ENCODE measurements around the gene DARS1.
A peak's percentile ranks its signal among the peaks of the same experiment; 100 is the strongest.

The DARS1 gene

DNA sequence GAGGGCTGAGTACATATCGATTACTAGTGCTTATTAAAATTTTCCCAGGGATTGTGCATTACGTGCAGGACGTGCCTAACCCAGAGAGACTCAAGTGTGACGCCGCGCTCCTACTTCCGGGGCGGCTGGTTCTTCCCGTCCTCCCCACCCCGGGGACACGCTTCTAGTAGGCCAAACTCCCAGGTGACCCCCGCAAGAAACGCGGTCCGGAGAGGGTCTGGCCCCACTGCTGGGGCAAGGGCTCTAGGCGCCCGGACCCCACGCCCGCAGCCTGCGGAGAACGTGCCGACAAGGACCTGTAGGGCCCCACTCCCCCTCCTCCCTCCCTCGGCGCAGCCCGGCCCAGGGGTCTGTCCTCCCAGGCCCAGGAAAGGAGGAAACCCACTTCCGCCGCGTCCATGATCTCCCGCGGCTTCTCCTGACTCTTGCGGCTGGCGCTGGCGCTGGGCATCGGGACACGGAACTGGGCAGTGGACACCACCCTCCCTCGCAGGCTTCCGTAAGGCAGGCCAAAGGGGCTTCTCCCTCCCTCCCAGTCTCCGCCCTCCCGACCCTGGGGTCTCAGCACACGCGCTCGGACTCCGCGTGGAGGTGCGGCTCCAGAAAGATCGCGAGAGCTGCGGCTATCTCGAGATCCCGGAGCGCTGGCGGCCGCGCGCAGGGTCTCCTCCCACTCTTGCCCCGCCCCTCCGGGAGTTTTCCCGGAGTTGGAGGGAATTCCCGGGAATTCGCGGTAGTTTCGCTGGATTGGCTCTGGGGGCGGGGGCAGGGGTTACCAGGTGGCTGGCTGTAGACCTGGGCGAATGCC is at the start of gene DARS1:
Gene DARS1 (minus strand): TSS at position 609 of the 808 bp plus-strand sequence. CDS start 158 bp downstream, at position 451.
- DNase-seq (ENCODE audit: low read depth in 1 of 2, low spot score in 1 of 2): peak; percentile 43 to 63

DNA sequence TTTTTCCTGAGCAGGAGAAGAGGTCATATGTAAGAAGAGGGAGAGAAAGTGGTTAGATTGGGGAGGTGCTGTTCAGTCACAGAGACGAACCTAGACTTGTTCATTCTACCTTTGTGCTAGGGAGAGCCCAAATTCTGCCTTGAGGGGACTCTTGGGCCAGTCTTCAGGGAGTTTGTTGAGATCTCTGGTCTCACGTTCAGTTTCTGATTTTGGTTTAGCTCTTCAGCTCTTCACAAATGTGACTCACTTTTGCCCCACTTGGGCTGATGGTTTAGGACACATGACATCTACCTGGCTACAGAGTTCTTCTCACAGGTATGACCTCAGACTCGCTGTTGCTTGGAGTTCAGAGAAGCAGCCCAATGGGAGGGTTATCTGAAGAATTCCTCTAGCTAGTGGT is 49.2 kb upstream of the DARS1 start:
- no peak for DNase-seq (ENCODE audit: low read depth in 1 of 2, low spot score in 1 of 2)

DNA sequence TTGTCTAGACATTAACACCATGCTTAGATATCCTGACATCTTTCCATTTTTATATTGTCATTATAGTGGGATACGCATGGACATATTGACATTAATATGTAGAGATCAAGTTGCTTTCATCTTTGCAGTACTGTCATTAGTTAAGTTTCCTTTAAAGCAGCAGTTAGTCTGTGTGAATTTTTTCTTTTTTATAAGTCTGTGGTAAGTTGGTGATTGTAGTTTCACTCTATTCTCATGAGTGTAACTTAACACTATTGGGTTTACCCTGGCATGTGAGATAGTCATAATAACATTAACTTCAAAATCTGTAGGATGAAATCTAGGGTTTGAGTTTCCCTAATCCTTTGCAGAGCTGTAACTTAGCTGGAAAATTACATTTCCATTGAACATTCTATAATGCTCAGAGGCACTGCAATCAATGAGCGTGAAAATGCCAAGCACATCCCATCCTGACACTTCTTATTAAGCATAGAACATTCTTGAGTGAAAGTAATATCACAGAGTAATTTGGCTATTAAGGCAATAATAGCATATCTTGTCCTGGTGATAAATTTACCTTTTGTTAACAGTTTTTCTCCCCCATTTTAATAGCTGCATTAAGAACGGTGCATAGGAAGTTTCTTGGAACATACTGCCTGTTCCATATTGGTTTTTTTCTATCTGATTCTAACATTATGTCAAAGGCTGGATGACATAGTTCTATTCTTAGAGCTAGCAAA is 47.5 kb upstream of the DARS1 start:
- DNase-seq (ENCODE audit: low read depth in 1 of 2, low spot score in 1 of 2): no peak

DNA sequence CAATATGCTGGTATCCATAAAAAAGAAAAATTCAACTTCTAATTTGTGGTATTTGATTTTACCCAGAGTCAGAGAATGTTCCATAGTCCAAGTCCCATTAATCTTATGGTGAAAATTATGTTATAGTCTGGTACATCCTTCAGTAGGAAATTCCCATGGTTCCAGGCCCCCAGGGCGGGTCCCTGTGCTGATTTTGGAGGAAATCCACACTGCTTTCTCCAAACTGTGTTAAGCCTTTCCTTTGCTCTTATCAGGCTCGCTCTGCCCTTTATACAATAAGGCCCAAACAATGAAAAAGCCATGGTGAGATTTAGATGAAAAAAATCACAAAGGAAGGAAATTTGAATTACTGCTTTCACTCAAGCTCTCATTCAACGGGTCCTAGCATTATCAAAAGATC is 46.8 kb upstream of the DARS1 start:
- no peak for DNase-seq (ENCODE audit: low read depth in 1 of 2, low spot score in 1 of 2)

DNA sequence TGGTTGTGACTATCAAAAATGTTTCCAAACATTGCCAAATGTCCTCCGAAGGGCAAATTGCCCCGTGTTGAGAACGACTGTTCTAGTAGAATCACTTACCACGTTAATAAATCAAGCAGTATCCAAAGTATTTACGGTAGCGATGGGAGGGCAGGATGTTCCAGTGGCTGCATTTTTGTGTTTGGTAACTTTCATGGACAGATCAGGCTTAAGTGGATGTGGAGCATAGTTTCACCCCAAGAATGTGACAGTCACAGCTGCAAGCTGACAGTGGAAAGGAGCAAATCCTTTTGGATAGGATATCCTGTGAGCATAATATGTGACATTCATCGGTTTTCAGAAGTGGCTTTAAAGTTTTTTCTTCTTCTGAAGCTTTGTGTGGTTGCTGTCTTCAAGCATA is 46.3 kb upstream of the DARS1 start:
- no peak for DNase-seq (ENCODE audit: low read depth in 1 of 2, low spot score in 1 of 2)

DNA sequence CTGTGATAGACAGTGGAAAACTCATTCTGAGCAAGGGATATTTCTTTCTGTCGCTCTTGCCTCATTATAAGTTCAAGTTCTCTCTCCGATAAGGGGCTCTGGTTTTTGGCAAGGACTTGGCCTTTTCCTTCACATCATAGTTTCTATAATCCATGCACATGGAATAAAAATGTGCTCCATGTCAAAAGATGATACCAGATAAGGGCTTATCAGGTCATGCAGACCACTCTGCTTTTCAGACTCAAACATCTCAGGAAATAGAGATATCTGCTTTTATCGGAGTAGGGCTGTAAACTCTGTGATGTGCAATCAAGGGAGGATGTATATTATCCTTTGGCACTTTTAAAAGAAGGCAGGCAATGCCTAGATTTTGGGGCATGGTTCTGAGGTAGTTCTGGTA is 45.0 kb upstream of the DARS1 start:
- DNase-seq (ENCODE audit: low read depth in 1 of 2, low spot score in 1 of 2): no peak

DNA sequence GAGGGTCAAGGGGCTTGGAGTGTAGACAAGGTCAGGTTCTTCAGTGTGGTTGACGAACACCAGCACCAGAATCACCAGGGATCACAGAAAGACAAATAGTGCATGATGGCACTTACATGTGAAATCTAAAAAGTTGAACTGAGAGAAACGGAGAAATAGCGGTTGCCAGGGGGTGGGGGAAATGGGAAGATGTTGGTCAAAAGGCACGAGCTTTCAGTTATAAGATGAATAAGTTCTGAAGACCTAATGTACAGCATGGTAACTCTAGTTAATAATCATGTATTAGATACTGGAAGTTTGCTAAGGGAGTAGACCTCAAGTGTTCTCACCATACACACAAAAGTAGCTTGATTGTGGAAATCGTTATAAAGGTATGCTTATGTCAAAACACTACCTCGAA is 43.7 kb upstream of the DARS1 start:
- DNase-seq (ENCODE audit: low read depth in 1 of 2, low spot score in 1 of 2): no peak

DNA sequence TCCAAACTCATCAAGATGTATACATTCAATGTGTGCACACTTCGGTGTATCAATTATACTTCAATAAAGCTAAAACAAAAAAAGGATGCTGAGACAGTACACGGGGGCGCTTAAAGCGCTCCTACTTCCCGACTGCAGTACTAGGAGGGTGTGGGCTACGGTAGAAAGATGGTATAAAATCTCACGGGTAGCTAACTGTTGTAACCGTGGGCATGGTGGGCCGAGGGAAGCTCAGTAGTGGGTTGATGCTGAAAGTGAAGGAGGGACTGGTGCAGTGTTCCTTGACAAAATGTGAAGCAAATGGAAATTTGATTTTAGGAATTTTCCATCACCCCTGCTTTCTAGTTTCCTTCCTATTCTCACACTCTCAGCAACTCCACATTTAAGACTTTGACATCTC is 42.6 kb upstream of the DARS1 start:
- DNase-seq (ENCODE audit: low read depth in 1 of 2, low spot score in 1 of 2): no peak

DNA sequence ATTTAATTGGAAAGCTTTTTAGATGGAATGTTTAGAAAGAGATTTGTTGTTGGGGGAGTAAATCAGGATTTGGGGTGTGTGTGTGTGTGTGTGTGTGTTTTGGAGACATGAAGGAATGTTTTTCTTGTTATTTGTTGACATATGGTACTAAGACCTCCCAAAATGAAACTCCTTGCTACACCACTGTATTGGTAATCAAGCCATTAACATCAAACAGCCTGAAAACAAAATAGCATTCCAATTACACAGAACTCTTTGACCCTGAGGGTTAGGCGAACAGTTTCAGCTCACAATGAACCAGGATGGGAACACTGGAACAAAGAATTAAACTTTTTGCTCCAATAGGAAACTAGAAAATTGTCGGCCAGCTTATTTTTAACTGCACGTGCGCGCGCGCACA is 41.7 kb upstream of the DARS1 start:
- DNase-seq (ENCODE audit: low read depth in 1 of 2, low spot score in 1 of 2): no peak

DNA sequence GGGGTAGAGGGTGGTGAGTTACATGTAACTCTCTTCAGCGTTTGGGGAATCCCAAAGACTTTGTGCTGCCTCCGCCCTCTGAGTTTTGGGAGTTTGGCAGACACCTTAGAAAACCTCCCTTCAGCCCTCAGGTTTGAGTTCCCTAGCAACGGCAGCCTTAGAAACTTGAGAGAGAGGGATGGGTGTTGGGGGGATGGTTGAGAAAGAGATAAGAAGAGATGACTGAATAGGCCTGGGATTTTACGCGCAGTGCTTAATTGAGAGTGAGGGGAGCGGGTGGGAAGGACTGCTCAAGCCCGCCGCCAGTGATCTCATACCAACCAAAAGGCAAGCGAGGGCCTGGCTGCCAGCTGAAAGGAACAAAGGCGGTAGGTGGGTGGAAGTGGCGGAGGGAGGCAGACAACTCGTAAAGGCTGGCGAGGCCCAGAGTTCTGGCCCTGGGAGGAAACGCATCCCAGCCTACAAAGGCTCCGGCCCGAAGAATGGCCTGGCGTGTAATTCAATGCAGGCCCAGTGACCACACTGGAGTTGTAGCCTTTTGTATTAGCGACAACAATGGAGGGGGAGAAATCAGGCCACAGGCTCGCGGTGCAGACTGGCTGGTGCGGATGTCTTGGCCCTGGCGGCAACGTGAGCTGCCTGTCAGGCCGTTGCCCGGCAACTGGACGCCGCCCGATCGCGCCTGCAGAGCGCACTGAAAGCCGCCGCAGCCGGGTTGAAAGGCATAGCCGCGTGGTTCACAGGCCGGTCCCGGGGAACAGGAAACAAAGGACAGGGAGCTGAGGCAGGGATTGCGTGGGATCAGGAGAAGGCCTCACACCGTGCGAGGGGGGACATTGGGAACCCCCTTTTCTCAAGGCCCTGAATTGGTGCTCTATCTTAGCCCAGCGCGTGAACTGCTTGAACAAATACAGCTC is 39.9 kb upstream of the DARS1 start:
- no peak for DNase-seq (ENCODE audit: low read depth in 1 of 2, low spot score in 1 of 2)

DNA sequence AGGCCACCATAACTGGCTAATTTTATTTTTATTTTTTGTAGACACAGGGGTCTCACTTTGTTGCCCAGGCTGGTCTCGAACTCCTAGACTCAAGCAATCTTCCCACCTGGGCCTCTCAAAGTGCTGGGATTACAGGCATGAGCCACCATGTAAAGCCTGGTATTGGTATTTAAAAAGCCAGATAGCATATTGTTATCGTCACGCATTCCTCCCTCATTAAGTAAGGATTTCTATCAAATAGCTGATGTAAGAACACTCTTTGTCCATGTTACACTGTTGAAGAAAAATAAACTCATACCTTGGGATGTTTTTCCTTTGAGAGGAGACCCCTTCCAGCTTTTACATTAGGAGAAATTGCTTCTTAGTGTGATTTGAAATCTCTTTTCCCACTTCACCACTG is 39.2 kb upstream of the DARS1 start:
- DNase-seq (ENCODE audit: low read depth in 1 of 2, low spot score in 1 of 2): no peak

DNA sequence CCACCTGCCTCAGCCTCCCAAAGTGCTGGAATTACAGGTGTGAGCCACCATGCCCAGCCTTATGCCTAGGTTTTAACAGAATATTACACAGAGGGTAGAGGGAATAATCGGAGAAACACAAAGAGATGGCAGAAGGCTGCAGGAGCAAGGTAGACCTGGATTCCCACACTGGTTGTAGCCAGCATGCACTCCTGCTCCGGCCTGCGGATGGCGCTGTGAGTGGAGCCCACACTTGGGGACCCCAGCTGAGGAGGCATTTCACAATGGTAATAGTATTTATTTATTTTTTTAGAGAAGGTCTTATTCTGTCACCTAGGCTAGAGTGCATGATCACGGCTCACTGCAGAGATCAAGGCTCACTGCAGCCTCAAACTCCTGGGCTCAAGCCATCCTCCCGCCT is 38.8 kb upstream of the DARS1 start:
- DNase-seq (ENCODE audit: low read depth in 1 of 2, low spot score in 1 of 2): no peak

DNA sequence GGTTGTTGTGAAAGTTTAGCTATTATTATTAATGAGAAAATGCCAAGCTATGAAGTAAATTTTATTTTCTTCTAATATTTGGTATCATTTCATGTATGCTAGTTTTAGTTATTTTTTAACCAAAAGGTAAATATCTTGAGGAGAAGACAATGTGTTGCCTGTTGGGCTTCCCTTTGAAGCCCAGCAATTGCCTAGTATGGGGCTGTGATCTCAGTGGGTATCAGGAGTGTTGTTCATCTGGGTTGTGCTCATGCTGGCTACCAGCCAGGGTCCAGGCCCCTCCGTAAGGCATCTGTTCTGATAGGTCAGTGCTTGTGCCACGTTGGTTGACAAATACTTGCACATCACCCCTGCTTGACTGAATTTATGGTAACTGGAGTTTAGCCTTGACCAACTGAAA is 38.0 kb upstream of the DARS1 start:
- no peak for DNase-seq (ENCODE audit: low read depth in 1 of 2, low spot score in 1 of 2)

DNA sequence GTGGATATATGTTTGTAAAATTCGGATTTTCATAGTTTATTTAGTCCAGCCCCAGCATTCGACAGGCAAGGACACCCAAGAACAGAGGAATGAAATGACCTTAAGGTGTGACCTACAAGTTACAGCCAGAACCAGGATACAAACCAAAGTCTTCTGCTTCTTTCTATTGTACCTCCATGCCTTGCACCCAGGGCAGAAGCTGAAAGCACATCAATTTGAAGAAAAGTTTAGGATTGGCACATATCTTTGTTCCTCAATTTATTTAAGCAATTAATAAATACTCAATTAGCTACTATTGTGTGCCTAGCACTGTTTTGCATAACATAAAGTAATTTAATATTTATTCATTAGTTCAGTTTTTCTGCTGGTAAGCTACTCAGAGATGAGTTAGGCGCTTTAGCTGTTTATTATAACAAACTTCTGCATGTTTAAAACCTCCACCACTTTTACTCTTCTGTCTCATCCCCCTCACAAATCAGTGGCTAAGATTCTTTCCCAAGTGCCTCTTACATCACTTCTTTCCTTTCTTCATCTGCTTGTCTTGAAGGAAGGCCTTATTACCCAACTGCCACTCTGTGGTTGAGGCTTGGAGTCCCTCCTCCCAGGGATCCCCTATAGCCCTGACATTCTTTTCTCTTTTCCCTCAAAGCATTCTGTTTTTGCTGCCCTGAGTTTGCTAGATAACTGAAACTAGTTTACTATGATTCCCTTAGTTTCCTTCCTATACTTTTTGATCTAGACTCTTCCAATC is 37.1 kb upstream of the DARS1 start:
- no peak for DNase-seq (ENCODE audit: low read depth in 1 of 2, low spot score in 1 of 2)

DNA sequence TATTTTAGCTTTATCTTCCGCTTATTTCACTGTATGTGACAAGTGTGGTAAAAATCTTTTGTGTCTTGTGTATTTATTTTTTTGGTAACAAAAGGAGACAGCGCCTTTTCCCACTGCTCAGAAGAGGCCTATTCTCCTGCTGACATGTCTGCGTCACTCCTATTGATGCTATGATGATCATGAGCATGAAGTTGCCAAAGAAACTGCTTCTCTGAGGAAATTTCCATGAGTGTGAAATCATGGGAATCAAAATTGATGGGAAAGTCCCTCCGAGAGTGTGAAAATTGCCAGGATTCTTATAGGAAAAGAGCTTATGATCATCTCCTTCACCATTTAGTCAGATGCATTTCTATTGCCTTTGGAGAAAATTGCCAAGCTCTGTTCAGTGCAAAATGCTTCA is 36.5 kb upstream of the DARS1 start:
- DNase-seq (ENCODE audit: low read depth in 1 of 2, low spot score in 1 of 2): no peak

DNA sequence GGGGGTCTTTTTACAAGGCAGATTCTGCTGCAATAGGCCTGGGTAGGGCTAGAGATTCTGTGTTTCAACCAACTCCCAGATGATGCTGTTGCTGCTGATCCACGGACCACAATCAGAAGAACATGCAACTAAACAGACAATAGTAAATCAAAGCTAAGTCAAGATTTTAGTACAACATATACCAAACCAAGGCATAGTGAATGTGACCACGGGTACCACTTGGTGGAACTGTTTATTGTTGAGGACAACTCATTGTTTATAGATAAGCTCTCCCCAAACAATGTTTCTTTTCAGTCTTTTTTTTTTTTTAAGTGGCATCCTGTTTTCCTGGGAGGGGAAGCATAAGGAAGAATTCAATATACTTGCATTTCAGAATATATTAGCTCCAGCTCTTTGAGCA is 36.0 kb upstream of the DARS1 start:
- no peak for DNase-seq (ENCODE audit: low read depth in 1 of 2, low spot score in 1 of 2)

DNA sequence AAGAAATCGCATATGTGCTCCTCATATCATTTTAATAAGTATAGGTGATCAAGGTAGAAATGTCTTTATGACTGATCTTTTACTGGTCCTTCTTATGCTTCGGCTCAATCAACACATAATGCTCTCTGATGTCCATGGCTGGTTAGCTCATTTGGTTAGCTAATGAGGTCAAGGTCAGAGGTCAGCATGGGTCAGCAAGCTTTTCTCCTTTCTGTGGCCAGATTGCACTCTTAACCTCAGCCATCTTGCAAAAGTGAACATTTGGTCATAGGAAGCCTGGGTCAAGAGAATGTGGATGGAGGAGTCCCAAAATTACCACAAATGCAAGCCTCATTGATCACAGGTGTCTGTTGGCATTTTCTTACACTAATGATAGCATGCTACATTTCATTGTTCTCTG is 35.4 kb upstream of the DARS1 start:
- DNase-seq (ENCODE audit: low read depth in 1 of 2, low spot score in 1 of 2): no peak

DNA sequence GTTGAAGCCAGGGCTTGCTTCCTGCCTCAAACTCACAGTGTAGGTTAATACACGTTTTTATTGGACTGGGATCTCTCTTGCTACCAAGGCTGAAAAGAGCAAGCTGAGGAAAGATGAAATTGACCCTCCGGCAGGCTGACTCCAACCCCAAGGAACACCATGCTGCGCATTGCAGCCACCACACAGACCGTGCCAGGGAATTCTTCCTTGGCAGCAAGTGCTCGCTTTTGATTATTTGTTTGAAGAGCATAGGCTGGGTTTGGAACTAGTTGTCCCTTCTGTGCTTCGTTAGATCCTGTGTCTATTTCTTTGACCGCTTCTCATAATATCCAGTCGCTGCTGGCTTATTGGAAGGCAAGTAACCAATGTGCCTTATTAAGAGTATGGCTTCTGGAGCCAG is 34.4 kb upstream of the DARS1 start:
- no peak for DNase-seq (ENCODE audit: low read depth in 1 of 2, low spot score in 1 of 2)

DNA sequence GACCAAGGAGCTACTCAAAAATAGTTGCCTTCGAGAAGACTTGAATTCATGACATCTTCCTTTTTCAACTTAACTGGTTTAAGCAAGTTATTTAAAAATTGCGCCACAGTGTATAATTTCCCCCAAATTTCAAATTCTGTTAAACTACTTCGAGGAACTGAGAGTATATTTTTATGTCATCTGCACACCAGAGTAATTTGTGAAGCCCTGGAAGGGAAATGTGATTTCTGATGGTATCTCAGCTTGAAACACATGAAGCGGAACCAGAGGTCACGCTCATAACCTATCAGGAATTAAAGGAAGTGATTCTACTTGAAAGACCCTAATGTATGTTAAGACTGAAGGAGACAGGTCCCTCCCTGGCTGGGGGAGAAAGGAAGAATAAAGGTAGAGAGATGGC is 33.9 kb upstream of the DARS1 start:
- no peak for DNase-seq (ENCODE audit: low read depth in 1 of 2, low spot score in 1 of 2)

DNA sequence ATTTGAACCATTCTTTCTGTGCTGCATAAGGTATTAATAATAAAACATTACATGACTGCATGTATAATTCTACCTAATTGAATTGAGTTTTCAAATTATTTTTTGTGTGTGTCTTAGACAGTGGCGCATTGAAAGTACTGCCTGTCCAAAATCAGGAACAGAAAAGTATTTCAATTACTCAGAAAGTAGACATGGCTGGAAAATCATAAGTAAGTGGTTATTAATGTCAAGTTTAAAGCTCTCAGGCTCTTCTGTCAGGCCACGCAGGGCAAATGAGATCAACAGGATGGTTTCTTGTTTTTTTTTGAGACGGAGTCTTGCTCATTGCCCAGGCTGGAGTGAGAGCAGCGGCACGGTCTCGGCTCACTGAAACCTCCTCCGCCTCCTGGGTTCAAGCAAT is 32.4 kb upstream of the DARS1 start:
- no peak for DNase-seq (ENCODE audit: low read depth in 1 of 2, low spot score in 1 of 2)

DNA sequence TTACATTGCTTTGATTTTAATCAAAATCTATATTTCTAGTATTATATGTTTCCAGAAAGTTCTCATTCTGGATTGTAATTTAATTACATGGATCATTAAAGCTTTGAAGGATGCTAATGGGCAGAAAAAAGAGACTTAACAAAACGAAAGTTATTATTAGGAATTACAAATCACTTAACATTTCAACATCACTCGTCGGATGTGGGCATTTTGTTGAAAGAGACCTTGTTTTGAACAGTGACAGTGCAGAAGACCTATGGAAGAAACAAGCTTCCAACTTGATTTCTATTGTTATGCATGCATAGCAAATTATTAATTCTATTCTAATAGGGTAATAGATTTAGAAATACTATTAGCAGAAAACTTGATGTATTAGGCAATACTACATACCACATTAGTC is 31.4 kb upstream of the DARS1 start:
- DNase-seq (ENCODE audit: low read depth in 1 of 2, low spot score in 1 of 2): no peak

Measured in activated T-helper 1 cell treated with anti-CD3 and anti-CD28 coated beads, Interleukin-2, amount 50 U/mL, for 16 hours (primary cell).